T47D (cell line): ENCODE results near the gene HS3ST2.

Experiments used
- DNase-seq, 2 experiments: peaks; one replicate each; pipeline versions ENCODE4 v3.0.0 to v3.0.0-alpha.2; 2011 to 2012; ENCODE audit warnings: low read depth in 1 of 2, low spot score in 1 of 2
- JUND ChIP-seq: IDR thresholded peaks from 2 replicates; pipeline ENCODE4 v1.6.1; 2012; ENCODE audit warnings: low read depth
- in situ Hi-C: cut with HindIII; loops from 2 replicates; pipeline ENCODE4 v1.10.0; 2016; ENCODE audit warnings: low sequenced_read_pairs, low pct_unique_long_range_greater_than_20kb

HS3ST2 gene

GRCh38 chr16:22900863-22901262, 86.9 kb downstream of the HS3ST2 start:
- in situ Hi-C loops = no loop called here

GRCh38 chr16:22901563-22901962, 87.6 kb downstream of the HS3ST2 start:
- TF ChIP-seq JUND = no peak
- no peak for DNase-seq
- in situ Hi-C loops = no loop called here

More at GRCh38 chr16:22900863-22901262, 86.9 kb downstream of the HS3ST2 start:
- no peak for DNase-seq
- no peak for TF ChIP-seq JUND

GRCh38 chr16:22903716-22904115, 89.8 kb downstream of the HS3ST2 start:
- in situ Hi-C loops = no loop called here
- no peak for DNase-seq
- TF ChIP-seq JUND = no peak

GRCh38 chr16:22912654-22913053, 98.7 kb downstream of the HS3ST2 start:
- no peak for DNase-seq
- TF ChIP-seq JUND = no peak
- in situ Hi-C loops = no loop called here

- TF ChIP-seq JUND = no peak
- in situ Hi-C loops = no loop called here
- no peak for DNase-seq
Measured at GRCh38 chr16:22915003-22915402, 101.0 kb downstream of the HS3ST2 start.

- in situ Hi-C loops = no loop called here
Measured at GRCh38 chr16:22923491-22923890, 109.5 kb downstream of the HS3ST2 start.

GRCh38 chr16:22924492-22924891, 110.5 kb downstream of the HS3ST2 start:
- DNase-seq = no peak
- no peak for TF ChIP-seq JUND
- in situ Hi-C loops = no loop called here

More at GRCh38 chr16:22923491-22923890, 109.5 kb downstream of the HS3ST2 start:
- TF ChIP-seq JUND = no peak
- DNase-seq = no peak

- no peak for DNase-seq
- no peak for TF ChIP-seq JUND
- in situ Hi-C loops = no loop called here
Measured at GRCh38 chr16:22926105-22926751, 112.3 kb downstream of the HS3ST2 start.

- DNase-seq = no peak
- no peak for TF ChIP-seq JUND
- in situ Hi-C loops = no loop called here
Measured at GRCh38 chr16:22927306-22927705, 113.3 kb downstream of the HS3ST2 start.

- no peak for TF ChIP-seq JUND
- no peak for DNase-seq
- in situ Hi-C loops = no loop called here
Measured at GRCh38 chr16:22928882-22929435, 115.0 kb downstream of the HS3ST2 start.

- TF ChIP-seq JUND = no peak
- in situ Hi-C loops = no loop called here
Measured at GRCh38 chr16:22929461-22929860, 115.5 kb downstream of the HS3ST2 start.

GRCh38 chr16:22932032-22932771, 118.2 kb downstream of the HS3ST2 start:
- DNase-seq = no peak
- in situ Hi-C loops = no loop called here
- TF ChIP-seq JUND = no peak

More at GRCh38 chr16:22929461-22929860, 115.5 kb downstream of the HS3ST2 start:
- no peak for DNase-seq

GRCh38 chr16:22933173-22933572, 119.2 kb downstream of the HS3ST2 start:
- in situ Hi-C loops = no loop called here
- DNase-seq = no peak

More at GRCh38 chr16:22933173-22933572, 119.2 kb downstream of the HS3ST2 start:
- TF ChIP-seq JUND = no peak
